GM12878 (cell line): ENCODE measurements around the gene CGB2.

Experiments
- CREB1 ChIP-seq: IDR thresholded peaks from 2 replicates; pipeline ENCODE4 v1.6.1; 2012; ENCODE audit warnings: low read depth, mild to moderate bottlenecking, inconsistent platforms
- CTCF ChIP-seq, 3 experiments: IDR thresholded peaks in 2 of 3; conservative IDR thresholded peaks in 1 of 3; 2 replicates each; pipeline ENCODE4 v1.5.1; 2011; ENCODE audit warnings: low read depth in 3 of 3, low read length in 3 of 3, mild to moderate bottlenecking in 3 of 3, control low read depth in 2 of 3, moderate library complexity in 2 of 3, inconsistent platforms in 1 of 3, mixed read lengths in 1 of 3; ENCODE audit not compliant: control insufficient read depth in 2 of 3, insufficient read depth in 1 of 3; ENCODE audit errors: extremely low read depth in 1 of 3
- DPF2 ChIP-seq: fragments of 450-650 bp; IDR thresholded peaks from 2 replicates; pipeline ENCODE4 v1.6.1; 2017; ENCODE audit warnings: mild to moderate bottlenecking
- NFYB ChIP-seq: IDR thresholded peaks from 2 replicates; pipeline ENCODE4 v1.6.1; 2011; ENCODE audit warnings: low read depth, mild to moderate bottlenecking, low read length, improper control_type of control experiment, moderate library complexity; ENCODE audit not compliant: insufficient read depth
- SKIL ChIP-seq: fragments of 450-650 bp; IDR thresholded peaks from 2 replicates; pipeline ENCODE4 v1.6.1; 2017; ENCODE audit warnings: mild to moderate bottlenecking, low read depth, inconsistent platforms; ENCODE audit not compliant: poor library complexity, severe bottlenecking
- WRNIP1 ChIP-seq: IDR thresholded peaks from 2 replicates; pipeline ENCODE4 v1.6.1; 2011; ENCODE audit warnings: low read depth, low read length, improper control_type of control experiment, borderline replicate concordance
- YY1 ChIP-seq: IDR thresholded peaks from 2 replicates; pipeline ENCODE4 v1.6.1; 2011; ENCODE audit warnings: low read depth, mild to moderate bottlenecking, low read length

GRCh38 chr19:49057636-49058234 lies 26.0 kb downstream of the CGB2 start, which contains the start of gene CGB7:
- TF ChIP-seq SKIL (no peak), WRNIP1 (no peak), NFYB (no peak), DPF2 (no peak), YY1 (no peak), CREB1 (no peak), CTCF (IDR thresholded peaks at IDR 0.05 in 2 of 3, conservative IDR thresholded peaks at IDR 0.05 in 1 of 3; ENCODE audit: control insufficient read depth in 2 of 3, extremely low read depth in 1 of 3, insufficient read depth in 1 of 3, low read depth in 3 of 3, low read length in 3 of 3) (no peak)
